Measurements from ENCODE around the gene ADAMTS7. TPM values are rescaled to one million over a fixed set of nuclear protein-coding genes. Genes with fewer than 3 reads are reported as not detected.

Gene ADAMTS7
- total and polyA plus RNA-seq, 2 of the 8 experiments (the other 6 are each of a cell fraction or from before 2014, with no cell fraction given) = 27.9 to 45.2 TPM

GRCh38 chr15:78778422-78778821, 32.8 kb downstream of the ADAMTS7 start:
- Histone ChIP-seq H3K56ac (replicated peaks; ENCODE audit: insufficient read length, low read depth, low read length) (no peak overlapping the region), H3K36me3 (ENCODE audit: control insufficient read depth in 2 of 4, insufficient read depth in 4 of 4, low read length in 3 of 4) (no peaks in the 10 kb centered on the region), H2BK120ac (replicated peaks; ENCODE audit: low read depth, low read length) (no peak overlapping the region), H3K4me2 (ENCODE audit: insufficient read depth in 1 of 2, low read depth in 2 of 2, low read length in 2 of 2) (no peak overlapping the region), H2BK20ac (ENCODE audit: low read length) (no peak overlapping the region), H4K8ac (ENCODE audit: extremely low read depth, insufficient read depth, low read length) (no peak overlapping the region), H2BK5ac (ENCODE audit: low read depth, low read length) (no peak overlapping the region), H3K4me3 (ENCODE audit: extremely low read depth in 1 of 4, insufficient read depth in 2 of 4, low read depth in 3 of 4, low read length in 4 of 4) (no peak overlapping the region), H4K20me1 (replicated peaks in 1 of 2; ENCODE audit: control insufficient read depth in 1 of 2, insufficient read depth in 2 of 2, low read length in 2 of 2) (no peaks in the 10 kb centered on the region), H3K4me1 (replicated peaks in 1 of 4; ENCODE audit: control insufficient read depth in 3 of 4, insufficient read depth in 4 of 4, low read length in 3 of 4) (no peaks in the 10 kb centered on the region; a peak in 1 of 7 replicates), H2BK12ac (ENCODE audit: low read depth, low read length) (no peak overlapping the region), H3K9me3 (ENCODE audit: insufficient read depth in 2 of 2, low read depth in 1 of 2, low read length in 1 of 2) (no peaks in the 10 kb centered on the region), H3K18ac (ENCODE audit: extremely low read depth, low read length) (no peak overlapping the region), H3K14ac (ENCODE audit: insufficient read length) (no peak overlapping the region), H4K91ac (replicated peaks; ENCODE audit: insufficient read length, low read length) (no peak overlapping the region), H2BK15ac (ENCODE audit: low read length) (no peak overlapping the region), H3K23me2 (ENCODE audit: low read depth, low read length) (no peaks in the 10 kb centered on the region), H3K4ac (replicated peaks; ENCODE audit: insufficient read length, low read depth, low read length) (no peak overlapping the region), H2AK5ac (ENCODE audit: low read depth, low read length) (no peak overlapping the region), H3K79me1 (ENCODE audit: low read depth, low read length) (no peaks in the 10 kb centered on the region), H4K5ac (ENCODE audit: insufficient read length, low read depth, low read length) (no peak overlapping the region), H3K27me3 (replicated peaks in 1 of 4; ENCODE audit: control insufficient read depth in 3 of 4, extremely low read depth in 1 of 4, insufficient read depth in 3 of 4, low read length in 3 of 4) (no peaks in the 10 kb centered on the region), H3K9ac (replicated peaks in 1 of 4; ENCODE audit: extremely low read depth in 1 of 4, low read depth in 3 of 4, low read length in 3 of 4) (no peak overlapping the region), H2AFZ (ENCODE audit: low read length) (no peak overlapping the region), H3K27ac (ENCODE audit: low read depth, low read length) (no peak overlapping the region), H3K79me2 (ENCODE audit: control insufficient read depth in 1 of 2, insufficient read depth in 2 of 2, low read length in 2 of 2) (no peaks in the 10 kb centered on the region), H3K23ac (ENCODE audit: insufficient read length) (no peak overlapping the region)
- no peak for FAIRE-seq
- TF ChIP-seq PHF8 (conservative IDR thresholded peaks at IDR 0.05; ENCODE audit: low read depth, low read length) = no peak
- TF ChIP-seq YY1 (IDR thresholded peaks at IDR 0.05; ENCODE audit: low read depth, low read length) = no peak
- TF ChIP-seq EZH2 (IDR thresholded peaks at IDR 0.05; ENCODE audit: low read depth, low read length, severe bottlenecking) = no peak
- no peak for TF ChIP-seq ATF3 (IDR thresholded peaks at IDR 0.05; ENCODE audit: insufficient read depth, low read depth, low read length)
- no peak for TF ChIP-seq CHD2 (IDR thresholded peaks at IDR 0.05; ENCODE audit: low read length)
- no peak for TF ChIP-seq CTBP2 (IDR thresholded peaks at IDR 0.05; ENCODE audit: borderline replicate concordance, insufficient read depth, insufficient read length, low read length)
- TF ChIP-seq CREB1 (IDR thresholded peaks at IDR 0.05) = no peak
- TF ChIP-seq POU5F1 (IDR thresholded peaks at IDR 0.05; ENCODE audit: low read depth, low read length) = no peak
- no peak for TF ChIP-seq CEBPB (IDR thresholded peaks at IDR 0.05; ENCODE audit: low read depth, low read length)
- no peak for TF ChIP-seq BRCA1 (IDR thresholded peaks at IDR 0.05; ENCODE audit: low read depth, low read length)
- TF ChIP-seq RFX5 (IDR thresholded peaks at IDR 0.05; ENCODE audit: borderline replicate concordance, low read depth, low read length) = no peak
- ChIA-PET CTCF (ENCODE audit: partially characterized antibody) (no interaction called here), POLR2A (ENCODE audit: partially characterized antibody) (no interaction called here)
- no peak for DNase-seq (ENCODE audit: low read depth in 1 of 2, low spot score in 2 of 2)
- 66% methylated on average over 5 of the region's 5 CpGs; no CpG with 5 or more reads in 1 of the 2 experiments for WGBS, 2 experiments (ENCODE audit: extremely low coverage in 1 of 2, insufficient coverage in 1 of 2, insufficient read length in 1 of 2, insufficient replicate concordance in 2 of 2, low coverage in 1 of 2, low lambda C conversion rate in 2 of 2, missing lambda C conversion rate in 1 of 2)

All from H1 (cell line).